Glutamatergic neuron (in vitro differentiated cells): Measurements from ENCODE around the gene MYCBPAP. TPM values are rescaled to one million over a fixed set of nuclear protein-coding genes. Genes with fewer than 3 reads are reported as not detected.

ENCODE experiments used
- DNase-seq: peaks from one replicate; pipeline ENCODE4 v3.0.0; 2022
- H3K27ac Mint-ChIP-seq: one replicate; pipeline ENCODE4 v1.8.0; 2020; ENCODE audit warnings: mild to moderate bottlenecking, mixed read lengths, inconsistent platforms; ENCODE audit not compliant: unreplicated experiment
- H3K27me3 Mint-ChIP-seq: one replicate; pipeline ENCODE4 v1.8.0; 2020; ENCODE audit warnings: mild to moderate bottlenecking, moderate library complexity, mixed read lengths, inconsistent platforms; ENCODE audit not compliant: unreplicated experiment
- H3K36me3 Mint-ChIP-seq: one replicate; pipeline ENCODE4 v1.8.0; 2020; ENCODE audit warnings: mild to moderate bottlenecking, mixed read lengths, inconsistent platforms; ENCODE audit not compliant: unreplicated experiment
- H3K4me1 Mint-ChIP-seq: one replicate; pipeline ENCODE4 v1.8.0; 2020; ENCODE audit warnings: mild to moderate bottlenecking, low read depth, mixed read lengths, inconsistent platforms; ENCODE audit not compliant: unreplicated experiment
- H3K4me3 Mint-ChIP-seq: one replicate; pipeline ENCODE4 v1.8.0; 2020; ENCODE audit warnings: mild to moderate bottlenecking, mixed read lengths, inconsistent platforms; ENCODE audit not compliant: unreplicated experiment
- H3K9me3 Mint-ChIP-seq: one replicate; pipeline ENCODE4 v1.8.0; 2020; ENCODE audit warnings: mild to moderate bottlenecking, moderate library complexity, mixed read lengths, inconsistent platforms; ENCODE audit not compliant: unreplicated experiment
- CTCF ChIP-seq: fragments of 200-600 bp; sonication (generic); IDR thresholded peaks from one replicate; pipeline ENCODE4 v1.5.0; 2021; ENCODE audit not compliant: partially characterized antibody, unreplicated experiment
- total RNA-seq: library from RNA; stranded (reverse); fragmentation: NEBNext Ultra II Directional; extraction: Animal tissue kit (Norgen Biotek cat#: 25700); gene quantifications from one replicate; pipeline ENCODE4 v1.2.1, GENCODE V29; 2021; ENCODE audit not compliant: unreplicated experiment

MYCBPAP gene
- total RNA-seq, 1 donor from 2014 or later: 2.5 TPM

- Mint-ChIP-seq H3K36me3 (no peaks in the 10 kb centered on the region), H3K27me3 (peaks cover 1% of the 10 kb centered on the region), H3K27ac (no peak overlapping the region), H3K4me3 (no peak overlapping the region), H3K9me3 (no peaks in the 10 kb centered on the region), H3K4me1 (no peaks in the 10 kb centered on the region)
- no peak for DNase-seq
- TF ChIP-seq CTCF: no peak
These were observed 19.4 kb upstream of the MYCBPAP start for GRCh38 chr17:50488880-50489279.

GRCh38 chr17:50491505-50491904 is 16.7 kb upstream of the MYCBPAP start:
- TF ChIP-seq CTCF: no peak
- no peak overlapping the region for H3K27ac Mint-ChIP-seq
- no peak for DNase-seq
- peaks cover 3% of the 10 kb centered on the region for H3K27me3 Mint-ChIP-seq
- no peaks in the 10 kb centered on the region for H3K9me3 Mint-ChIP-seq
- H3K36me3 Mint-ChIP-seq: no peaks in the 10 kb centered on the region
- no peak overlapping the region for H3K4me3 Mint-ChIP-seq
- H3K4me1 Mint-ChIP-seq: no peaks in the 10 kb centered on the region

- no peaks in the 10 kb centered on the region for H3K9me3 Mint-ChIP-seq
- H3K36me3 Mint-ChIP-seq: no peaks in the 10 kb centered on the region
- H3K27ac Mint-ChIP-seq: no peak overlapping the region
- peaks cover 3% of the 10 kb centered on the region for H3K27me3 Mint-ChIP-seq
- no peaks in the 10 kb centered on the region for H3K4me1 Mint-ChIP-seq
- no peak for DNase-seq
- H3K4me3 Mint-ChIP-seq: no peak overlapping the region
- no peak for TF ChIP-seq CTCF
These were observed 16.0 kb upstream of the MYCBPAP start for GRCh38 chr17:50492214-50492613.

GRCh38 chr17:50493744-50494143 is 14.5 kb upstream of the MYCBPAP start:
- H3K36me3 Mint-ChIP-seq: no peaks in the 10 kb centered on the region
- TF ChIP-seq CTCF: no peak
- H3K4me3 Mint-ChIP-seq: no peak overlapping the region
- DNase-seq: no peak
- H3K27ac Mint-ChIP-seq: no peak overlapping the region
- no peaks in the 10 kb centered on the region for H3K4me1 Mint-ChIP-seq
- peaks cover 3% of the 10 kb centered on the region for H3K27me3 Mint-ChIP-seq
- no peaks in the 10 kb centered on the region for H3K9me3 Mint-ChIP-seq

- Mint-ChIP-seq H3K27ac (no peak overlapping the region), H3K9me3 (no peaks in the 10 kb centered on the region), H3K27me3 (peaks cover 2% of the 10 kb centered on the region), H3K36me3 (no peaks in the 10 kb centered on the region), H3K4me1 (no peaks in the 10 kb centered on the region), H3K4me3 (no peak overlapping the region)
- no peak for TF ChIP-seq CTCF
- no peak for DNase-seq
These were observed 12.9 kb upstream of the MYCBPAP start for GRCh38 chr17:50495217-50495823.
